GM12864 (cell line): ENCODE data around the gene SEC24C.
"Not testable (repeated sequence)": the region's sequence is repeated elsewhere in the genome, so short reads cannot be mapped to it uniquely, and the experiment has no call there.

ENCODE experiments used
- DNase-seq: peaks from one replicate; pipeline ENCODE4 v3.0.0-alpha.2; 2011; ENCODE audit warnings: low read depth
- H3K4me3 ChIP-seq: 2 replicates; pipeline ENCODE4 v1.5.1; 2011; ENCODE audit warnings: mild to moderate bottlenecking, low read depth, low read length, control low read depth
- CTCF ChIP-seq: IDR thresholded peaks from 2 replicates; pipeline ENCODE4 v1.5.1; 2011; ENCODE audit warnings: low read depth, mild to moderate bottlenecking, moderate library complexity, low read length, control low read depth, inconsistent platforms; ENCODE audit errors: missing control alignments

SEC24C gene

GRCh38 chr10:73716251-73716650 is 27.9 kb upstream of the SEC24C start:
- H3K4me3 ChIP-seq = no peak overlapping the region

DNA sequence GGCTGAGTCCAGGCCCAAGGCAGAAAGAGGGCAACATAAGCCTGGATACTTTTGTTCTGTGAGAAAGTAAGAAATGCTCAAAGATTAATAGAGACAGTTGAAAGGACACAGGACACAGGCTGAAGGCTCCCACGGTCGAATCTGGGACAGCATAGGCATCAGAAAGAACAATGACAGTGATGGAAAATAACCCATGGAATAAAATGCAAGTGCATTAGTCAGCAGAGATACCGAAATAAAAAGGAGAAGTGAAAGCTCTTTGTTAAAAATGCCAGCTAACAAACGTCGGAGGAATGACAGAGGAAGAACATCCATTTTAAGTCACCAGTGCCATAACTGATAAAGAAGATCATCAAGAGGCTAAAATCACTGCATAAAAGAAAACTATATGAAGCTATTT is 26.6 kb upstream of the SEC24C start:
- DNase-seq = peak; percentile 10
- no peak for TF ChIP-seq CTCF
- H3K4me3 ChIP-seq = no peak overlapping the region

More at GRCh38 chr10:73716251-73716650, 27.9 kb upstream of the SEC24C start:
- no peak for DNase-seq
- TF ChIP-seq CTCF = no peak

GRCh38 chr10:73720561-73720960 is 23.6 kb upstream of the SEC24C start:
- DNase-seq, H3K4me3 ChIP-seq: not testable (repeated sequence)

- TF ChIP-seq CTCF = no peak
- H3K4me3 ChIP-seq = no peak overlapping the region
These were observed 20.7 kb upstream of the SEC24C start for GRCh38 chr10:73723516-73723915.

GRCh38 chr10:73729781-73730152 is 14.4 kb upstream of the SEC24C start:
- H3K4me3 ChIP-seq = peak overlapping the region; percentile 62
- DNase-seq = not testable (repeated sequence)

More at GRCh38 chr10:73723516-73723915, 20.7 kb upstream of the SEC24C start:
- DNase-seq = no peak

DNA sequence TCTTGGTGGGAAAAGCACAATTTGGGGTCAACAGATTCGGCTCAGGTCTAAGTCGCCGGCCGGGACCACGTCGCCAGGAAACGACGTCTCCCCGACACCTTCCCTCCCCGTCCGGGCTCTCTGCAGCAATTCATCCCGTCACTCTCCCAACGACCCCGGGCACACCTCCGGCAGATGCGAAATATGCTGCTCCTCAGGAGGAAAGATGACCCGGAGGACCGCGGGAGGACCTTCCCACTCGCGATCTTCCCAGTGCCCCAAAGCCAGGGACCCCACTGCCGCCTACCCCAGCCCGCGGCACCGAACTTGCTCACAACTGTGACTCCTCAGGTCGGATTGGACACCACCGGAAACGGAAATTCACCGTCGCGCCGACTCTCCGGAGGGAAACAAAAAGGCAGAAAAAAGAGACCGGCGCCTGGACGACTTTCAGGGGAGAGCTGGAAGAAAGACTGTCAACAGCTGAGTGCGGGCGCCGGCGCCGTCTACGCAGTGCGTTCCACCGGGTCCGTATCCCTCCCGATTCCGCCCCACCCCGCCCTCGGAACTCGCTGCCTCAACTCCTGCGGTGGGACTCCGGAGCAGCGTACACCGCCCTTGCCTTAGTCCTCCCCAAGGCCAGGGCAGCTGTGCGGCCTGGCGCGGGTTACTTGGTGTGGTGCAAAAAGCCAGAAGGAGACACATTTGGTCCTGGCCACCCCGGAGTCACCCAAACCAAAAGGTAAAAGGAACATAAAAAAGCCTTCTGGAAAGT is 13.8 kb upstream of the SEC24C start:
- peak overlapping the region; percentile 62 for H3K4me3 ChIP-seq
- TF ChIP-seq CTCF = no peak
- peak; percentile 81 for DNase-seq

DNA sequence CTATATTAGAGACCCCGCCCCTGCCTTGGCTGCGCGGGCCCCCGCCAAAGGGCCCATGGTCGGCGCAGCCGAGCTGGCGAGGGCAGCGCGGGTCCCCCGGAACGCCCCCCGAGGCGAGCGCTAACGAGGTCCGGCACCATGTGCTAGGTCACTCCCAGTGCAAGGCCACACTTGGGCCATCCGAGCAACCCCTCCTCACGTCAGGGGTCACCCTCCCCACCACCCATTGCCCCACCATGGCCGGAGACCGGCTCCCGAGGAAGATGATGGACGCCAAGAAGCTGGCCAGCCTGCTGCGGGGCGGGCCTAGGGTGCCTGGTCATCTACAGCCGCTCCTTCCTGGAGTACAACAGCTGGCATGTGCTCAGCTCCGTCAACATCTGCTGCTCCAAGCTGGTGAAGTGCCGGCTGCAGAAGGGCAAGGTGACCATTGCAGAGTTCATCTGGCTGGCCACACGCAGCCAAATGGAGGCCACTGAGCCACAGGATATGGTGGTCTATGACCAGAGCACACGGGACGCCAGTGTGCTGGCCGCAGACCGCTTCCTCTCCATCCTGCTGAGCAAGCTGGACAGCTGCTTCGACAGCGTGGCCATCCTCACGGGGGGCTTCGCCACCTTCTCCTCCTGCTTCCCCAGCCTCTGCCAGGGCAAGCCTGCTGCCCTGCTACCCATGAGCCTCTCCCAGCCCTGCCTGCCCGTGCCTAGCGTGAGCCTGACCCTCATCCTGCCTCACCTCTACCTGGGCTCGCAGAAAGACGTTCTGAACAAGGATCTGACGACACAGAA is 12.4 kb upstream of the SEC24C start:
- no peak for TF ChIP-seq CTCF
- no peak overlapping the region for H3K4me3 ChIP-seq

DNA sequence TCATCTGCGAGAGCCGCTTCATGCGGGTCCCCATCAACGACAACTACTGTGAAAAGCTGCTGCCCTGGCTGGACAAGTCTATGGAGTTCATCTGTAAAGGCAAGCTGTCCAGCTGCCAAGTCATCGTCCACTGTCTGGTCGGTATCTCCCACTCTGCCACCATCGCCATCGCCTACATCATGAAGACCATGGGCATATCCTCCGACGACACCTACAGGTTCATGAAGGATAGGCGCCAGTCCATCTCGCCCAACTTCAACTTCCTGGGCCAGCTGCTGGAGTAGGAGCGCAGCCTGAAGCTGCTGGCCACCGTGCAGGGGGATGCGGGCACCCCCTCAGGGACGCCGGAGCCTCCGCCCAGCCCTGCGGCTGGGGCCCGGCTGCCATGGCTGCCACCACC is 11.7 kb upstream of the SEC24C start:
- no peak overlapping the region for H3K4me3 ChIP-seq
- DNase-seq = no peak
- no peak for TF ChIP-seq CTCF

More for the DNA sequence above, 12.4 kb upstream of the SEC24C start:
- DNase-seq = no peak
